H1 (cell line): ENCODE results near the gene SCYL1. TPM values are rescaled to one million over a fixed set of nuclear protein-coding genes. Genes with fewer than 3 reads are reported as not detected.

ENCODE experiments used
- KDM5A ChIP-seq: fragments of 200-600 bp; IDR thresholded peaks from 2 replicates; pipeline ENCODE4 v1.7.1; 2012; ENCODE audit warnings: mild to moderate bottlenecking, low read length, inconsistent platforms, mixed read lengths
- MAFK ChIP-seq: IDR thresholded peaks from 2 replicates; pipeline ENCODE4 v1.6.1; 2012; ENCODE audit warnings: low read depth, mild to moderate bottlenecking, improper control_type of control experiment, low read length
- POLR2AphosphoS5 ChIP-seq: IDR thresholded peaks from 2 replicates; pipeline ENCODE4 v1.6.1; 2011; ENCODE audit warnings: low read depth, low read length
- polyA plus RNA-seq, 7 experiments: library from polyadenylated mRNA; depleted of rRNA in 3 of 7; stranded (reverse) in 5 of 7; unstranded in 2 of 7; fragments of >200 nt in 5 of 7; fragments of 200-250 nt in 2 of 7; gene quantifications; 1 replicate in 5 of 7; 2 replicates in 1 of 7; 4 replicates in 1 of 7; pipeline versions ENCODE4 v1.2.1 to v1.2.3, GENCODE V29; 2011 to 2013; ENCODE audit warnings: missing spikeins in 2 of 7, mixed read lengths in 2 of 7
- small RNA-seq: library from polyadenylated mRNA; stranded (forward); fragments of <200 nt; extraction: miRNeasy Mini kit (QIAGEN cat#:217004); gene quantifications from one replicate; pipeline ENCODE3, GENCODE V24; 2013; ENCODE audit not compliant: insufficient read depth
- total RNA-seq: library from RNA; stranded (reverse); fragmentation: NEBNext Ultra II Directional; extraction: Animal tissue kit (Norgen Biotek cat#: 25700); gene quantifications from 2 replicates; pipeline ENCODE4 v1.2.1, GENCODE V29; 2021

The SCYL1 gene
- total and polyA plus RNA-seq, 2 of the 8 experiments (the other 6 are each of a cell fraction or from before 2014, with no cell fraction given), result 59.8 to 77.7 TPM

DNA sequence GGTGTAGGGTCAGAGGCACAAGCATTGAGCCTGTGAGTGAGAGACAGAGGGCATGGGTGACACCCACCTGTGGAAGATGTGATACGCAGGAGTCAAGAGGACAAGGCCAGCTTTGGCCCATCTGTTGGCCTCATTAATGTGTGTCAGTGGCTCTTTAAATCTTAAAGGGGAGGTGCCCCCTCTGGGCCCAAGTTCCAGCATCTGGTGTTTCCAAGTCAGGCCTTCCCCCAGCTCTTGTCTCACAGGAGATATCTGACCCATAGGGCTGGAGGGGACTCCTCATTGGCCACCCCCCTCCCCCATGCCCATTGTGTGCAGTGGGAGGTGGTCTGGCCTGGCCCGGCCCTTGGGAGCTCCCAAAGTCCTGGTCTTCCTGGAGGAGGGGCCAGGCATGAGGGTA, 61.8 kb downstream of the SCYL1 start (continued):
- TF ChIP-seq KDM5A (no peak), POLR2AphosphoS5 (no peak), MAFK (no peak)
- TF ChIP-seq, all 59 proteins: peak for 0

Small RNAs within 50 kb of the gene (small RNA-seq; reads per million reads assigned to genes)
- not detected for gene AP001362.1
- gene RF01684, result not detected

Other genes with a start within 250 kb of the SCYL1 start
- gene CDC42EP2, start 210.2 kb upstream of the SCYL1 start, total RNA-seq, result 11.7 and 11.8 TPM in 2 replicates
- gene CDC42EP2, start 210.2 kb upstream of the SCYL1 start, polyA plus RNA-seq (2011; rRNA removed), result 13.3 and 19.4 TPM in 2 replicates
- 67.2 and 79.2 TPM in 2 replicates for gene DPF2, start 191.2 kb upstream of the SCYL1 start, total RNA-seq
- gene DPF2, start 191.2 kb upstream of the SCYL1 start, polyA plus RNA-seq (2011; rRNA removed), result 53.6 and 88.1 TPM in 2 replicates
- 0.88 and 1.3 TPM in 2 replicates for gene TIGD3, start 170.3 kb upstream of the SCYL1 start, total RNA-seq
- gene TIGD3, start 170.3 kb upstream of the SCYL1 start, polyA plus RNA-seq (2011; rRNA removed), result 1.1 TPM in 2 replicates
- gene SLC25A45, start 142.4 kb upstream of the SCYL1 start, total RNA-seq, result 0.54 and 0.61 TPM in 2 replicates
- 0.59 and 0.97 TPM in 2 replicates for gene SLC25A45, start 142.4 kb upstream of the SCYL1 start, polyA plus RNA-seq (2011; rRNA removed)
- gene FRMD8, start 138.4 kb upstream of the SCYL1 start, total RNA-seq, result 16.7 and 19.2 TPM in 2 replicates
- 15.0 and 23.4 TPM in 2 replicates for gene FRMD8, start 138.4 kb upstream of the SCYL1 start, polyA plus RNA-seq (2011; rRNA removed)
- 10.4 and 10.7 TPM in 2 replicates for gene NEAT1, start 102.3 kb upstream of the SCYL1 start, total RNA-seq
- gene NEAT1, start 102.3 kb upstream of the SCYL1 start, polyA plus RNA-seq (2011; rRNA removed), result 1.6 and 2.4 TPM in 2 replicates
- 911 and 984 TPM in 2 replicates for gene MALAT1, start 26.0 kb upstream of the SCYL1 start, total RNA-seq
- gene MALAT1, start 26.0 kb upstream of the SCYL1 start, polyA plus RNA-seq (2011; rRNA removed), result 115 and 138 TPM in 2 replicates
- gene LTBP3, start 33.3 kb downstream of the SCYL1 start, total RNA-seq, result 12.8 and 15.3 TPM in 2 replicates
- 17.8 and 25.2 TPM in 2 replicates for gene LTBP3, start 33.3 kb downstream of the SCYL1 start, polyA plus RNA-seq (2011; rRNA removed)
- gene ZNRD2, start 45.4 kb downstream of the SCYL1 start, total RNA-seq, result 53.4 and 56.1 TPM in 2 replicates
- 125 and 148 TPM in 2 replicates for gene ZNRD2, start 45.4 kb downstream of the SCYL1 start, polyA plus RNA-seq (2011; rRNA removed)
- gene FAM89B, start 47.5 kb downstream of the SCYL1 start, total RNA-seq, result 15.8 and 17.6 TPM in 2 replicates
- 32.4 and 39.2 TPM in 2 replicates for gene FAM89B, start 47.5 kb downstream of the SCYL1 start, polyA plus RNA-seq (2011; rRNA removed)
- gene EHBP1L1, start 51.0 kb downstream of the SCYL1 start, total RNA-seq, result 6.6 and 7.9 TPM in 2 replicates
- gene EHBP1L1, start 51.0 kb downstream of the SCYL1 start, polyA plus RNA-seq (2011; rRNA removed), result 4.3 and 6.2 TPM in 2 replicates
- gene KCNK7, start 70.7 kb downstream of the SCYL1 start, total RNA-seq, result 0.42 and 1.0 TPM in 2 replicates
- gene KCNK7, start 70.7 kb downstream of the SCYL1 start, polyA plus RNA-seq (2011; rRNA removed), result 0.74 and 1.4 TPM in 2 replicates
- gene MAP3K11, start 89.1 kb downstream of the SCYL1 start, total RNA-seq, result 44.6 and 48.4 TPM in 2 replicates
- 30.3 and 45.8 TPM in 2 replicates for gene MAP3K11, start 89.1 kb downstream of the SCYL1 start, polyA plus RNA-seq (2011; rRNA removed)
- gene PCNX3, start 90.7 kb downstream of the SCYL1 start, total RNA-seq, result 38.8 and 39.4 TPM in 2 replicates
- 27.2 and 45.1 TPM in 2 replicates for gene PCNX3, start 90.7 kb downstream of the SCYL1 start, polyA plus RNA-seq (2011; rRNA removed)
- gene SIPA1, start 113.0 kb downstream of the SCYL1 start, total RNA-seq, result 67.5 and 72.2 TPM in 2 replicates
- 35.3 and 59.2 TPM in 2 replicates for gene SIPA1, start 113.0 kb downstream of the SCYL1 start, polyA plus RNA-seq (2011; rRNA removed)
- gene RELA, start 137.8 kb downstream of the SCYL1 start, total RNA-seq, result 25.5 and 27.5 TPM in 2 replicates
- gene RELA, start 137.8 kb downstream of the SCYL1 start, polyA plus RNA-seq (2011; rRNA removed), result 21.9 and 28.8 TPM in 2 replicates
- 36.4 and 37.4 TPM in 2 replicates for gene KAT5, start 187.2 kb downstream of the SCYL1 start, total RNA-seq
- 26.7 and 35.0 TPM in 2 replicates for gene KAT5, start 187.2 kb downstream of the SCYL1 start, polyA plus RNA-seq (2011; rRNA removed)
- 37.9 and 40.2 TPM in 2 replicates for gene RNASEH2C, start 195.7 kb downstream of the SCYL1 start, total RNA-seq
- gene RNASEH2C, start 195.7 kb downstream of the SCYL1 start, polyA plus RNA-seq (2011; rRNA removed), result 60.3 and 74.8 TPM in 2 replicates